ENCODE results near the gene RERE. TPM values are rescaled to one million over a fixed set of nuclear protein-coding genes. Genes with fewer than 3 reads are reported as not detected.
A peak's percentile ranks its signal among the peaks of the same experiment; 100 is the strongest.
"Not testable (repeated sequence)": the region's sequence is repeated elsewhere in the genome, so short reads cannot be mapped to it uniquely, and the experiment has no call there.

Gene RERE
- polyA plus RNA-seq, 3 donors from 2014 or later = 3.8 to 5.9 (median 3.8) TPM

- Mint-ChIP-seq H3K27me3 (ENCODE audit: low read depth in 3 of 3) (no peaks in the 10 kb centered on the region), H3K4me1 (peaks cover 10 to 19% of the 10 kb centered on the region in 2 donors), H3K4me3 (no peak overlapping the region), H3K27ac (no peak overlapping the region), H3K9me3 (no peaks in the 10 kb centered on the region), H3K36me3 (peaks cover 11 to 19% (median 12%) of the 10 kb centered on the region in 3 donors)
- DNase-seq = no peak
Observed at GRCh38 chr1:8506456-8506855, 311.0 kb downstream of the RERE start.

GRCh38 chr1:8503842-8504241 lies 313.6 kb downstream of the RERE start:
- H3K27ac Mint-ChIP-seq = no peak overlapping the region
- peaks cover 0 to 2% (median 0%) of the 10 kb centered on the region in 3 donors for H3K27me3 Mint-ChIP-seq (ENCODE audit: low read depth in 3 of 3)
- peaks cover 11 to 19% (median 12%) of the 10 kb centered on the region in 3 donors for H3K36me3 Mint-ChIP-seq
- no peak for DNase-seq
- H3K9me3 Mint-ChIP-seq = no peaks in the 10 kb centered on the region
- H3K4me3 Mint-ChIP-seq = no peak overlapping the region
- no peaks in the 10 kb centered on the region for H3K4me1 Mint-ChIP-seq

GRCh38 chr1:8502949-8503348 lies 314.5 kb downstream of the RERE start:
- H3K9me3 Mint-ChIP-seq; H3K4me3 Mint-ChIP-seq; DNase-seq; H3K4me1 Mint-ChIP-seq; H3K27ac Mint-ChIP-seq; H3K27me3 Mint-ChIP-seq (ENCODE audit: low read depth in 3 of 3): not testable (repeated sequence)
- H3K36me3 Mint-ChIP-seq = peaks cover 7 to 16% (median 12%) of the 10 kb centered on the region in 3 donors

- DNase-seq = no peak
- Mint-ChIP-seq H3K4me1 (peaks cover 22 to 26% of the 10 kb centered on the region in 2 donors), H3K36me3 (peaks cover 11 to 26% (median 15%) of the 10 kb centered on the region in 3 donors), H3K9me3 (no peaks in the 10 kb centered on the region), H3K4me3 (peak overlapping the region in 2 of 5 donors; percentile 5 to 46), H3K27ac (peak overlapping the region in 5 of 6 donors; percentile 7 to 90 (median 87)), H3K27me3 (ENCODE audit: low read depth in 3 of 3) (peaks cover 9 to 13% (median 10%) of the 10 kb centered on the region in 3 donors)
Observed at GRCh38 chr1:8497210-8497819, 320.1 kb downstream of the RERE start.

- DNase-seq = peak; percentile 63 to 84 (median 68)
- Mint-ChIP-seq H3K36me3 (peaks cover 11 to 31% (median 19%) of the 10 kb centered on the region in 3 donors), H3K4me1 (peaks cover 22 to 26% of the 10 kb centered on the region in 2 donors), H3K27me3 (ENCODE audit: low read depth in 3 of 3) (peaks cover 9 to 13% (median 10%) of the 10 kb centered on the region in 3 donors), H3K27ac (peak overlapping the region; percentile 58 to 90 (median 84)), H3K4me3 (peak overlapping the region; percentile 32 to 59 (median 49)), H3K9me3 (no peaks in the 10 kb centered on the region)
Observed at GRCh38 chr1:8496473-8496872, 321.0 kb downstream of the RERE start.

- peaks cover 9 to 15% (median 10%) of the 10 kb centered on the region in 3 donors for H3K27me3 Mint-ChIP-seq (ENCODE audit: low read depth in 3 of 3)
- peak overlapping the region; percentile 32 to 59 (median 49) for H3K4me3 Mint-ChIP-seq
- H3K9me3 Mint-ChIP-seq = no peaks in the 10 kb centered on the region
- H3K4me1 Mint-ChIP-seq = peaks cover 22 to 26% of the 10 kb centered on the region in 2 donors
- peaks cover 11 to 31% (median 19%) of the 10 kb centered on the region in 3 donors for H3K36me3 Mint-ChIP-seq
- peak; percentile 40 to 66 (median 44) for DNase-seq
- H3K27ac Mint-ChIP-seq = peak overlapping the region; percentile 58 to 90 (median 84)
Observed at GRCh38 chr1:8495928-8496401, 321.5 kb downstream of the RERE start.

- Mint-ChIP-seq H3K27me3 (ENCODE audit: low read depth in 3 of 3) (peaks cover 8 to 15% (median 9%) of the 10 kb centered on the region in 3 donors), H3K4me3 (no peak overlapping the region), H3K27ac (peak overlapping the region in 3 of 6 donors; percentile 35 to 63 (median 48)), H3K4me1 (peaks cover 22 to 26% of the 10 kb centered on the region in 2 donors), H3K36me3 (peaks cover 11 to 38% (median 19%) of the 10 kb centered on the region in 3 donors), H3K9me3 (no peaks in the 10 kb centered on the region)
- no peak for DNase-seq
Observed at GRCh38 chr1:8494681-8495080, 322.8 kb downstream of the RERE start.

GRCh38 chr1:8493916-8494540 lies 323.4 kb downstream of the RERE start:
- Mint-ChIP-seq H3K27ac (no peak overlapping the region), H3K4me1 (peaks cover 22 to 26% of the 10 kb centered on the region in 2 donors), H3K9me3 (no peaks in the 10 kb centered on the region), H3K4me3 (no peak overlapping the region), H3K27me3 (ENCODE audit: low read depth in 3 of 3) (peaks cover 8 to 15% (median 9%) of the 10 kb centered on the region in 3 donors), H3K36me3 (peaks cover 11 to 38% (median 19%) of the 10 kb centered on the region in 3 donors)
- DNase-seq = no peak

GRCh38 chr1:8487249-8487648 lies 330.2 kb downstream of the RERE start:
- Mint-ChIP-seq H3K27ac (peak overlapping the region in 1 of 6 donors; percentile 2), H3K9me3 (no peaks in the 10 kb centered on the region), H3K4me3 (no peak overlapping the region), H3K27me3 (ENCODE audit: low read depth in 3 of 3) (peaks cover 0 to 2% (median 0%) of the 10 kb centered on the region in 3 donors), H3K4me1 (no peaks in the 10 kb centered on the region), H3K36me3 (peaks cover 0 to 15% (median 8%) of the 10 kb centered on the region in 3 donors)
- no peak for DNase-seq

GRCh38 chr1:8486047-8486446 lies 331.4 kb downstream of the RERE start:
- no peaks in the 10 kb centered on the region for H3K9me3 Mint-ChIP-seq
- no peak for DNase-seq
- no peaks in the 10 kb centered on the region for H3K4me1 Mint-ChIP-seq
- peaks cover 0 to 1% (median 0%) of the 10 kb centered on the region in 3 donors for H3K27me3 Mint-ChIP-seq (ENCODE audit: low read depth in 3 of 3)
- H3K36me3 Mint-ChIP-seq = peaks cover 0 to 10% (median 4%) of the 10 kb centered on the region in 3 donors
- no peak overlapping the region for H3K4me3 Mint-ChIP-seq
- H3K27ac Mint-ChIP-seq = no peak overlapping the region

- Mint-ChIP-seq H3K4me3 (no peak overlapping the region), H3K27ac (peak overlapping the region in 1 of 6 donors; percentile 28), H3K27me3 (ENCODE audit: low read depth in 3 of 3) (peaks cover 0 to 3% (median 1%) of the 10 kb centered on the region in 3 donors), H3K36me3 (peaks cover 0 to 4% (median 3%) of the 10 kb centered on the region in 3 donors), H3K4me1 (no peaks in the 10 kb centered on the region), H3K9me3 (no peaks in the 10 kb centered on the region)
- no peak for DNase-seq
Observed at GRCh38 chr1:8483586-8483985, 333.9 kb downstream of the RERE start.

- Mint-ChIP-seq H3K4me3 (no peak overlapping the region), H3K27ac (no peak overlapping the region)
Observed at GRCh38 chr1:8482979-8483381, 334.5 kb downstream of the RERE start.

GRCh38 chr1:8481650-8482380 lies 335.6 kb downstream of the RERE start:
- H3K4me1 Mint-ChIP-seq = peaks cover 8 to 11% of the 10 kb centered on the region in 2 donors
- H3K27ac Mint-ChIP-seq = no peak overlapping the region
- H3K36me3 Mint-ChIP-seq = peaks cover 0 to 4% (median 3%) of the 10 kb centered on the region in 3 donors
- no peaks in the 10 kb centered on the region for H3K9me3 Mint-ChIP-seq
- DNase-seq = no peak
- H3K4me3 Mint-ChIP-seq = no peak overlapping the region
- peaks cover 0 to 3% (median 1%) of the 10 kb centered on the region in 3 donors for H3K27me3 Mint-ChIP-seq (ENCODE audit: low read depth in 3 of 3)

More at GRCh38 chr1:8482979-8483381, 334.5 kb downstream of the RERE start:
- H3K4me1 Mint-ChIP-seq = no peaks in the 10 kb centered on the region
- peaks cover 0 to 7% (median 3%) of the 10 kb centered on the region in 3 donors for H3K36me3 Mint-ChIP-seq
- H3K27me3 Mint-ChIP-seq (ENCODE audit: low read depth in 3 of 3) = peaks cover 0 to 3% (median 1%) of the 10 kb centered on the region in 3 donors
- no peak for DNase-seq
- H3K9me3 Mint-ChIP-seq = no peaks in the 10 kb centered on the region
